DOHH2 (cell line): Measurements from ENCODE around the gene TSPAN8.

ENCODE experiments used
- H3F3A ChIP-seq: fragments of 200-600 bp; sonication (generic), shearing (Covaris generic); 2 replicates; pipeline ENCODE4 v1.6.0; 2016; ENCODE audit warnings: antibody characterized with exemption, mild to moderate bottlenecking; ENCODE audit not compliant: control insufficient read depth, insufficient read depth
- H3K27ac ChIP-seq: fragments of 200-600 bp; sonication (generic); 2 replicates; pipeline ENCODE4 v1.5.1; 2014; ENCODE audit warnings: low read depth, mild to moderate bottlenecking, low read length, moderate library complexity
- H3K27me3 ChIP-seq: fragments of 200-600 bp; sonication (generic); 2 replicates; pipeline ENCODE4 v1.6.1; 2014; ENCODE audit warnings: mild to moderate bottlenecking, low read length, mixed read lengths; ENCODE audit not compliant: control insufficient read depth
- H3K36me3 ChIP-seq: fragments of 200-600 bp; sonication (generic); 2 replicates; pipeline ENCODE4 v1.6.1; 2014; ENCODE audit warnings: mild to moderate bottlenecking, low read length, moderate library complexity, mixed read lengths; ENCODE audit not compliant: control insufficient read depth
- H3K4me1 ChIP-seq: fragments of 200-600 bp; sonication (generic); 2 replicates; pipeline ENCODE4 v1.6.1; 2014; ENCODE audit warnings: mild to moderate bottlenecking, low read length, mixed read lengths; ENCODE audit not compliant: control insufficient read depth
- H3K4me2 ChIP-seq: fragments of 200-600 bp; sonication (generic); 2 replicates; pipeline ENCODE4 v1.6.0; 2014; ENCODE audit warnings: mild to moderate bottlenecking, low read length, moderate library complexity
- H3K4me3 ChIP-seq: fragments of 200-600 bp; sonication (generic); 2 replicates; pipeline ENCODE4 v1.5.1; 2014; ENCODE audit warnings: mild to moderate bottlenecking, low read length, mixed read lengths
- H3K79me2 ChIP-seq: fragments of 200-600 bp; sonication (generic); 2 replicates; pipeline ENCODE4 v1.6.1; 2014; ENCODE audit warnings: mild to moderate bottlenecking, low read length, mixed read lengths; ENCODE audit not compliant: control insufficient read depth
- H3K9me2 ChIP-seq: fragments of 200-600 bp; sonication (generic); replicated peaks from 2 replicates; pipeline ENCODE4 v1.6.1; 2014; ENCODE audit warnings: mild to moderate bottlenecking, low read length, mixed read lengths; ENCODE audit not compliant: control insufficient read depth
- H3K9me3 ChIP-seq: fragments of 200-600 bp; sonication (generic); 2 replicates; pipeline ENCODE4 v1.6.1; 2014; ENCODE audit warnings: antibody characterized with exemption, low read length, mixed read lengths; ENCODE audit not compliant: control insufficient read depth, insufficient read depth
- H4K20me1 ChIP-seq: fragments of 200-600 bp; sonication (generic); 2 replicates; pipeline ENCODE4 v1.6.0; 2014; ENCODE audit warnings: low read depth, mild to moderate bottlenecking, antibody characterized with exemption, low read length, moderate library complexity; ENCODE audit not compliant: control insufficient read depth, insufficient read depth
- EZH2phosphoT487 ChIP-seq: fragments of 200-600 bp; sonication (generic); IDR thresholded peaks from 2 replicates; pipeline ENCODE4 v1.6.1; 2017; ENCODE audit warnings: borderline replicate concordance, mild to moderate bottlenecking, antibody characterized with exemption, low read length, moderate library complexity, mixed read lengths
- TF ChIP-seq, protein P1 (sequence below): fragments of 200-600 bp; sonication (generic); IDR thresholded peaks from one replicate; pipeline ENCODE4 v1.5.1; 2014; ENCODE audit warnings: antibody characterized with exemption, mild to moderate bottlenecking, low read depth, low read length; ENCODE audit not compliant: poor library complexity, severe bottlenecking

TSPAN8 gene

DNA sequence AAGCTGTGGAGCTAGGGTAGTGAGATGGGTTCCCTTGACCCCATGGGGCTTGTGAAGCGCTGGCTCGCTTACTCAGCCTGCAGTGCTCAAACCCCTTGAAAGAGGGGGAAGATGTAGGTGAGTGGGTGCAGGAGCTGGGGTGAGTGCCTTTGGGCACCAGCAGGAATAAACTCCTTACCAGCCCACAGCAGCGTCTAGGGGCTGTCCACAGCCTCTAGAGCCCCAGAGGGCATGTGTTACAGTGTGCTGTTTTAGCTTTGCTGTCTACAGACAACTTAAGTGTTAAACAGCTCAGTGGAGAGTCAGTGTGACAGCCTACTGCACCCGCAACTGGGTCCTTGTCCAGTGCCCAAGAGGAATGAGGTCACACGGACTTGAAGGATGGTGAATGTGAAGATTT is 48.0 kb downstream of the TSPAN8 start:
- Histone ChIP-seq H3K4me1 (no peaks in the 10 kb centered on the region), H3K4me2 (no peak overlapping the region), H4K20me1 (no peaks in the 10 kb centered on the region), H3K36me3 (no peaks in the 10 kb centered on the region), H3K27ac (no peak overlapping the region), H3K79me2 (no peaks in the 10 kb centered on the region), H3K9me2 (no peaks in the 10 kb centered on the region), H3K4me3 (no peak overlapping the region), H3K9me3 (no peaks in the 10 kb centered on the region), H3K27me3 (no peaks in the 10 kb centered on the region), H3F3A (no peaks in the 10 kb centered on the region)
- no peak for TF ChIP-seq EZH2phosphoT487
- TF ChIP-seq, protein P1, sequence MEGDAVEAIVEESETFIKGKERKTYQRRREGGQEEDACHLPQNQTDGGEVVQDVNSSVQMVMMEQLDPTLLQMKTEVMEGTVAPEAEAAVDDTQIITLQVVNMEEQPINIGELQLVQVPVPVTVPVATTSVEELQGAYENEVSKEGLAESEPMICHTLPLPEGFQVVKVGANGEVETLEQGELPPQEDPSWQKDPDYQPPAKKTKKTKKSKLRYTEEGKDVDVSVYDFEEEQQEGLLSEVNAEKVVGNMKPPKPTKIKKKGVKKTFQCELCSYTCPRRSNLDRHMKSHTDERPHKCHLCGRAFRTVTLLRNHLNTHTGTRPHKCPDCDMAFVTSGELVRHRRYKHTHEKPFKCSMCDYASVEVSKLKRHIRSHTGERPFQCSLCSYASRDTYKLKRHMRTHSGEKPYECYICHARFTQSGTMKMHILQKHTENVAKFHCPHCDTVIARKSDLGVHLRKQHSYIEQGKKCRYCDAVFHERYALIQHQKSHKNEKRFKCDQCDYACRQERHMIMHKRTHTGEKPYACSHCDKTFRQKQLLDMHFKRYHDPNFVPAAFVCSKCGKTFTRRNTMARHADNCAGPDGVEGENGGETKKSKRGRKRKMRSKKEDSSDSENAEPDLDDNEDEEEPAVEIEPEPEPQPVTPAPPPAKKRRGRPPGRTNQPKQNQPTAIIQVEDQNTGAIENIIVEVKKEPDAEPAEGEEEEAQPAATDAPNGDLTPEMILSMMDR: no peak

GRCh38 chr12:71108355-71108754 is 49.4 kb downstream of the TSPAN8 start:
- no peak overlapping the region for H3K4me3 ChIP-seq
- no peaks in the 10 kb centered on the region for H3F3A ChIP-seq
- no peaks in the 10 kb centered on the region for H4K20me1 ChIP-seq
- no peaks in the 10 kb centered on the region for H3K79me2 ChIP-seq
- H3K9me2 ChIP-seq: no peaks in the 10 kb centered on the region
- H3K4me2 ChIP-seq: no peak overlapping the region
- no peak overlapping the region for H3K27ac ChIP-seq
- H3K9me3 ChIP-seq: no peaks in the 10 kb centered on the region
- no peaks in the 10 kb centered on the region for H3K36me3 ChIP-seq
- no peaks in the 10 kb centered on the region for H3K4me1 ChIP-seq
- H3K27me3 ChIP-seq: no peaks in the 10 kb centered on the region
- TF ChIP-seq EZH2phosphoT487: no peak
- TF ChIP-seq, protein P1: no peak

- Histone ChIP-seq H3K36me3 (no peaks in the 10 kb centered on the region), H3K4me2 (no peak overlapping the region), H3K27me3 (no peaks in the 10 kb centered on the region), H4K20me1 (no peaks in the 10 kb centered on the region), H3K27ac (no peak overlapping the region), H3K4me3 (no peak overlapping the region), H3F3A (no peaks in the 10 kb centered on the region), H3K9me3 (no peaks in the 10 kb centered on the region), H3K4me1 (no peaks in the 10 kb centered on the region), H3K79me2 (no peaks in the 10 kb centered on the region), H3K9me2 (no peaks in the 10 kb centered on the region)
- TF ChIP-seq, protein P1: no peak
- TF ChIP-seq EZH2phosphoT487: no peak
Measured at GRCh38 chr12:71107936-71108335, 49.9 kb downstream of the TSPAN8 start.

DNA sequence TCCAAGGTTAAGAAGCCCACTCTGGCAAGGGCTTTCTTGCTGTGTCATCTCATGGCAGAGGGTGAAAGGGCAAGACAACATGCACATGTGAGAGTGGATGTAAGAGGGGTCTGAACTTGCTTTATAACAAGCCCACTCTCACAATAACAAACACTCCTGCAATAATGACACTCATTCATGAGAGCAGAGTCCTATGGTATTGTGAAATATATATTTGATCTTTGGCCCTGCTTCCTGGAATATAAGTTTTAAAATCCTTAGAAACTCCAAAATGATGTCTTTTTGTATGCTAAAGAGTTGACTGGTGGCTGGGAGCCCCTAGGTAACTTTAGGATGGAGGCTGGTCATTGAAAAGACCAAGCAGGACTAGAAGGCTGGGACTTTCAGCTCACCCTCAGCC is 51.8 kb downstream of the TSPAN8 start:
- H3K4me3 ChIP-seq: no peak overlapping the region
- no peak for TF ChIP-seq EZH2phosphoT487
- TF ChIP-seq, protein P1: no peak
- no peaks in the 10 kb centered on the region for H3K79me2 ChIP-seq
- H3K4me1 ChIP-seq: no peaks in the 10 kb centered on the region
- H4K20me1 ChIP-seq: no peaks in the 10 kb centered on the region
- no peaks in the 10 kb centered on the region for H3K9me3 ChIP-seq
- no peaks in the 10 kb centered on the region for H3F3A ChIP-seq
- no peaks in the 10 kb centered on the region for H3K9me2 ChIP-seq
- no peak overlapping the region for H3K27ac ChIP-seq
- no peaks in the 10 kb centered on the region for H3K36me3 ChIP-seq
- H3K4me2 ChIP-seq: no peak overlapping the region
- H3K27me3 ChIP-seq: no peaks in the 10 kb centered on the region
